D721Med (cell line): ENCODE data around the gene VSTM4.

Experiments
- DNase-seq: peaks from one replicate; pipeline ENCODE4 v3.0.0; 2011; ENCODE audit warnings: low spot score; ENCODE audit not compliant: insufficient read length
- FAIRE-seq: peaks from 2 replicates; lab custom pipeline; 2011; peaks lifted over from hg19 to GRCh38; lab: Jason Lieb, UNC
- TF ChIP-seq, protein P1 (sequence below): IDR thresholded peaks from 2 replicates; pipeline ENCODE4 v1.5.1; 2012; ENCODE audit warnings: mild to moderate bottlenecking, control low read depth; ENCODE audit not compliant: insufficient read depth; ENCODE audit errors: missing control alignments

The VSTM4 gene

DNA sequence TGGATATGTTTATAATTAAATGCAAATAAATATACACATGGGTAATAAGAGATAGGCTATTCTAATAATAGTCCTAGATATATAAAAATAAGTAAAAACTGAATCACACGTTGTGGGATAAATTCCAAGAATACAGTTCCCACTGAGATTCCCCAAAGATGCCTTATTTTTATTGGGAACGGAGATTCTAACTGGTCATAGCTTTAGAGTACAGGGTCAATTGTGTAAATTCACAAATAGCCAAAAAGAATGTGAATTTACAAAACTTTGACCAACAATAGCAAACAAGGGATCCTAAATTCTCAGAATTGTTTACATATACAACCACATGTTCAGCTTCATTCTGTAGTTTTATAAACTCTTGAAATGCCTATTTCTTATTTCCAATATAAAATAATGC is 65.0 kb downstream of the VSTM4 start:
- DNase-seq (no peak), FAIRE-seq (no peak)
- TF ChIP-seq, protein P1, sequence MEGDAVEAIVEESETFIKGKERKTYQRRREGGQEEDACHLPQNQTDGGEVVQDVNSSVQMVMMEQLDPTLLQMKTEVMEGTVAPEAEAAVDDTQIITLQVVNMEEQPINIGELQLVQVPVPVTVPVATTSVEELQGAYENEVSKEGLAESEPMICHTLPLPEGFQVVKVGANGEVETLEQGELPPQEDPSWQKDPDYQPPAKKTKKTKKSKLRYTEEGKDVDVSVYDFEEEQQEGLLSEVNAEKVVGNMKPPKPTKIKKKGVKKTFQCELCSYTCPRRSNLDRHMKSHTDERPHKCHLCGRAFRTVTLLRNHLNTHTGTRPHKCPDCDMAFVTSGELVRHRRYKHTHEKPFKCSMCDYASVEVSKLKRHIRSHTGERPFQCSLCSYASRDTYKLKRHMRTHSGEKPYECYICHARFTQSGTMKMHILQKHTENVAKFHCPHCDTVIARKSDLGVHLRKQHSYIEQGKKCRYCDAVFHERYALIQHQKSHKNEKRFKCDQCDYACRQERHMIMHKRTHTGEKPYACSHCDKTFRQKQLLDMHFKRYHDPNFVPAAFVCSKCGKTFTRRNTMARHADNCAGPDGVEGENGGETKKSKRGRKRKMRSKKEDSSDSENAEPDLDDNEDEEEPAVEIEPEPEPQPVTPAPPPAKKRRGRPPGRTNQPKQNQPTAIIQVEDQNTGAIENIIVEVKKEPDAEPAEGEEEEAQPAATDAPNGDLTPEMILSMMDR: no peak

DNA sequence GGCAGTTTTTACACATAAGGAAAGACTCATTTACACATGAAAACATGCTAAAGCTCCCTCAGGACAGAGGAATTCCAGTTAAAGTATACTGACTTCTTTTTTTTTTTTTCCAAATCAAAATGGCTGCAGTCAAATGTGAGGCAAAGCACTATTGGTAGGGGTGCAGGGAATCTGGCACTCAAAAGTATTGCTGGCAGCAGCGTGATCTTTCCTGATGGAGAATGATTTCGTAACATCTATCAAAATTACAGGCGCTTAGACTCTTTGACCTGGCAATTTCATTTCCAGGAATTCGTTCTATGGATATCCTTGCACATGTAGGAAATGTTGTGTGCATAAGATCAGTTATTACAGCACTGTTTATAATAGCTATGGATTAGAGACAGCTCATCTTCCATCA is 65.7 kb downstream of the VSTM4 start:
- TF ChIP-seq, protein P1: no peak
- DNase-seq: no peak
- no peak for FAIRE-seq

DNA sequence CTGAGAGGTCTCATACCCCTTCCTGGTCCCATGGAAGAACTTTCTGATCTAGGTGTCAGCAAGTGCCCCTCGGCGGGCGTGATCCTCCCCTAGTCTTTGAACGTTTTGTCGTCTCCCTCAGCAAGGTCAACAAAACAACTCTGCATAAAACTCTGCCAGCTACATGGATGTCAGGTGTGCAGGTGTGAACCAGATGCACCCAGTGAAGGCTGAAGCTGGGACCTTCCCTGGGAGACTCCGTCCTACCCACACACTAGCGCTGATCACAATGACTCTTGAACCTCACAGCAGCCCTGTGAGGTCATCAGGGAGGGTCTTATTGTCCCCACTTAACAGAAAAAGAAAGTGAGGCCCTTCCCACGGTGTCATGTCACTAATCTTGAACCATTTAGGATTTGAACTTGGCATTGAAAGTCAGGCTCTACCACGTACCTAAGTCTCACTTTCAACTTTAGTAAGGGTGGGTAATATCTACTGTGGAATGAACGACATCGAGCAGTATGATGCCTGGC is 68.1 kb downstream of the VSTM4 start:
- DNase-seq (no peak), FAIRE-seq (no peak)
- TF ChIP-seq, protein P1: no peak

DNA sequence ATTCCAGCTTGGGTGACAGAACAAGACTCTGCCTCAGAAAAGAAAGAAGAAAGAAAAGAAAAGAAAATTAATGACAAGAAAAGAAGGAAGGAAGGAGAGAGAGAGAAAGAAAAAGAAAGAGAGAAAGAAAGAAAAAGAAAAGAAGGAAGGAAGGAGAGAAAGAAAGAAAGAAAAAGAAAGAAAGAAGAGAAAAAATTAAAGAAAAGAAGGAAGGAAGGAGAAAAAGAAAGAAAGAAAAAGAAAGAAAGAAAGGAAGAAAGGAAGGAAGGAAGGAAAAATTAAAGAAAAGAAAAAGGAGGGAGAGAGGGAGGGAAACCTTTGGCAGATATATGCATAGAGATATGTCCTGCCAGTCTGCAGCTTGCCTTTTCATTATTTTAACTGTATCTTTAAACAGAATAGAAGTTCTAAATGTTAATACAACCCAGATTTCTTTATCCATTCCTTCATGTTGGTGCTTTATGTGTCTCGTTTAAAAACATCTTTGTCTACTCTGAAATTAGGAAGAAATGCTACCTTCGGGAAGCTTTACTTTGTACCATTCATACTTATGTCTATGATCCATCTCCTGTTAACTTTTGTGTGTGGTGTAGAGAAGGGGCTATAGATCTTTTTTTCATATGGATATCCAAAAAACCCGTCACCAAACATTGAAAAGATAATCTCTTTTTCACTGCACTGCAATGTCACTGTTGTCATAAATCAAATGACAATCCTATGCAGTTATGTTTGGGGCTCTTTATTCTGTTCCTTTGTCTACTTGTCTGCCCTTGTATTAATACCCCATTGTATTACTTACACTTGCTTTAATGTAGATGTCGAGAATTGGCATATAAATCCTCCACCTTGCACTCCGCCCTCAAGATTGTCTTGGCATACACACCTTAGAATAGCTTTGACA is 70.8 kb downstream of the VSTM4 start:
- DNase-seq (no peak), FAIRE-seq (no peak)
- TF ChIP-seq, protein P1: no peak

DNA sequence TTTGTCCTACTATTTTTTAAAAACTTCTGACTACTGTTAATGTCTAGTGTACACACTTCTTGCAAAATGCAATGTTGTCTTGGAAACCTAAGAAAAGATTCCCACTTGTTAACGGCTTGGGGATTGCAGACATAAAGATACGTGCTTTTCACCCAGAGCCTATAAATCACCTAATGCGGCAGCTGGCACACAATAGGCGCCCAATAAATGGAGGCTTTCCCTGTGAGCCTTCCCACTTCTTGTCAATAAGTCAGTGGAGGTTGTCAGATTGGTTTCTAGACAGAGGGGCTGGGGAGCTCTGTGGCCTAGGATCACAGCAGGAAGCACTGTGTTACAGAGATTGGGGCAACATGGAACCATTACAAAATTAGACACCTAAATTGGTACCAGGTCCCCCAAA is 74.7 kb downstream of the VSTM4 start:
- TF ChIP-seq, protein P1: no peak
- no peak for FAIRE-seq

DNA sequence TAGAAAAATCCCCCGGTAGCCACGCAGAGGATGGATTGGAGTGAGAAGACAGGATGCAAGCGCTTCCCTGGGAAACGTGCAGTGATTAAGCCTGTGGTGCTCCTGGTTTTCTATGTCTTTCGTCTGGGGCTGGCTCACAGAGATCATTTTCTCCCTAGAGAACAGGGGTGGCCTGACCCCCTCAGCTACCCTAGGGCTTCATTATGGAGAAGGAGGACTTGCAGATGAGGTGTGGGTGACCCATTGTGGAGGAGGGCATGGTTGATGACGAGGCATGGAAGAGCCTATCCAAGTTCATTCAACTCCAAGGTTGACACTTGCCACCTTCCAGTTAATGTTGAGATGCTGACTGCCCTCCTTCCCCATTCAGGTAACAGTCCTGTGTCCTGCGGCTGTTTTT is 75.9 kb downstream of the VSTM4 start:
- no peak for DNase-seq
- FAIRE-seq: no peak

More for the DNA sequence above, 74.7 kb downstream of the VSTM4 start:
- no peak for DNase-seq

DNA sequence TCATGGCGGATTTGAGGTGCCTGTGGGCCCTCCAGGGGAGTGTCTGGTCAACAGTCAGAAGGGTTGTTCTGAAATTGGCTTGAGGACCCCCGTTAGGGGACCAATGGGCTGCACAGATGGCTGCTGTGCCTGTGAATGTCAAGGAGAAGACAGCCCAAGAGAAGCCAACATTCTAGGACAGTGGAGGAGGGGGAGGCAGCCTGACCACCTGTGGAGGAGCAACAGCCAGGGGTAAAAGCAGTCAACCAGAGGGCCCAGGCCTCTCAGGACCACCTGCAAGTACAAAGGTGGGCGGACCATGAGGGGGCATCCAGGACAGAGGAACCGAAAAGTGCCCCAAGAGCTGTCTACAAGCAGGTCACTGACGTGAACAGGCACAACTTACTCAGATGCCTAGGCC is 76.6 kb downstream of the VSTM4 start:
- no peak for FAIRE-seq
- no peak for DNase-seq
- TF ChIP-seq, protein P1: no peak

More for the DNA sequence above, 75.9 kb downstream of the VSTM4 start:
- TF ChIP-seq, protein P1: no peak
